K562 (cell line): ENCODE data around the gene CNPY2. TPM values are rescaled to one million over a fixed set of nuclear protein-coding genes. Genes with fewer than 3 reads are reported as not detected.

Source experiments
- CREB1 ChIP-seq, 2 experiments: sonication (generic) in 1 of 2; formaldehyde crosslinking in 1 of 2; IDR thresholded peaks; 2 replicates each; pipeline versions ENCODE4 v1.6.1 to v1.8.0; 2012 to 2022; ENCODE audit warnings: inconsistent platforms in 1 of 2, mild to moderate bottlenecking in 1 of 2, missing genetic modification reagents in 1 of 2, moderate library complexity in 1 of 2
- CREM ChIP-seq: IDR thresholded peaks from 2 replicates; pipeline ENCODE4 v1.6.1; 2014; ENCODE audit warnings: antibody characterized with exemption, low read depth
- HDAC1 ChIP-seq, 2 experiments: fragments of 450-650 bp; IDR thresholded peaks; 2 replicates each; pipeline ENCODE4 v1.6.1; 2016 to 2017; ENCODE audit warnings: inconsistent platforms in 1 of 2, mild to moderate bottlenecking in 1 of 2, moderate library complexity in 1 of 2
- HOMEZ ChIP-seq: fragments of 250-450 bp; sonication (Bioruptor Pico); IDR thresholded peaks from 2 replicates; pipeline ENCODE4 v1.4.0; 2020; ENCODE audit warnings: mild to moderate bottlenecking, moderate library complexity
- JUND ChIP-seq, 2 experiments: IDR thresholded peaks; 2 replicates in 1 of 2; 3 replicates in 1 of 2; pipeline ENCODE4 v1.6.1; 2011; ENCODE audit warnings: borderline replicate concordance in 2 of 2, low read depth in 2 of 2, low read length in 2 of 2, improper control_type of control experiment in 1 of 2, missing biosample characterization in 1 of 2, missing genetic modification characterization in 1 of 2, missing genetic modification reagents in 1 of 2
- L3MBTL2 ChIP-seq: fragments of 450-650 bp; IDR thresholded peaks from 2 replicates; pipeline ENCODE4 v1.6.1; 2016; ENCODE audit warnings: mild to moderate bottlenecking, moderate library complexity
- RAD21 ChIP-seq, 2 experiments: fragments of 250-450 bp in 1 of 2; fragments of 450-650 bp in 1 of 2; sonication (Bioruptor Pico) in 1 of 2; formaldehyde crosslinking in 1 of 2; IDR thresholded peaks in 1 of 2; conservative IDR thresholded peaks in 1 of 2; 2 replicates each; pipeline versions ENCODE4 v1.4.0 to v1.8.0; 2020 to 2022; ENCODE audit warnings: mild to moderate bottlenecking in 2 of 2, moderate library complexity in 1 of 2
- SAFB ChIP-seq: fragments of 200-400 bp; formaldehyde crosslinking; IDR thresholded peaks from 2 replicates; pipeline ENCODE4 v1.6.1; 2017; ENCODE audit warnings: low read depth, low read length, borderline replicate concordance
- ZBTB12 ChIP-seq: fragments of 250-450 bp; sonication (Bioruptor Pico); IDR thresholded peaks from 2 replicates; pipeline ENCODE4 v1.4.0; 2020
- polyA plus RNA-seq, 8 experiments: library from polyadenylated mRNA; depleted of rRNA in 4 of 8; stranded (reverse) in 5 of 8; unstranded in 3 of 8; fragments of >200 nt; fragmentation: Nextera tagmentation in 2 of 8; fragmentation: Illumina TruSeq in 1 of 8; extraction: Ambion mirVana in 2 of 8; extraction: Trizol in 1 of 8; gene quantifications; 2 replicates each; pipeline versions ENCODE4 v1.2.1 to v1.2.3, GENCODE V29; 2011 to 2014; ENCODE audit warnings: inconsistent platforms in 1 of 8, missing spikeins in 1 of 8
- total RNA-seq, 7 experiments: library from RNA; depleted of rRNA in 6 of 7; stranded (reverse); fragments of >200 nt in 6 of 7; fragmentation: Illumina TruSeq in 2 of 7; extraction: Trizol in 2 of 7; gene quantifications; 2 replicates each; pipeline versions ENCODE4 v1.2.1 to v1.2.3, GENCODE V29; 2011 to 2021; ENCODE audit warnings: low replicate concordance in 1 of 7
- TF ChIP-seq, protein P1 (sequence below): fragments of 450-650 bp; IDR thresholded peaks from 2 replicates; pipeline ENCODE4 v1.6.1; 2016; ENCODE audit warnings: low read depth
- TF ChIP-seq, protein P2 (sequence below), 2 experiments: fragments of 450-650 bp; IDR thresholded peaks; 2 replicates each; pipeline ENCODE4 v1.6.1; 2016

Gene CNPY2
- total and polyA plus RNA-seq, 9 of the 15 experiments (the other 6 are each of a cell fraction or from before 2014, with no cell fraction given), result 33.8 to 190 (median 138) TPM

- TF ChIP-seq, protein P1, sequence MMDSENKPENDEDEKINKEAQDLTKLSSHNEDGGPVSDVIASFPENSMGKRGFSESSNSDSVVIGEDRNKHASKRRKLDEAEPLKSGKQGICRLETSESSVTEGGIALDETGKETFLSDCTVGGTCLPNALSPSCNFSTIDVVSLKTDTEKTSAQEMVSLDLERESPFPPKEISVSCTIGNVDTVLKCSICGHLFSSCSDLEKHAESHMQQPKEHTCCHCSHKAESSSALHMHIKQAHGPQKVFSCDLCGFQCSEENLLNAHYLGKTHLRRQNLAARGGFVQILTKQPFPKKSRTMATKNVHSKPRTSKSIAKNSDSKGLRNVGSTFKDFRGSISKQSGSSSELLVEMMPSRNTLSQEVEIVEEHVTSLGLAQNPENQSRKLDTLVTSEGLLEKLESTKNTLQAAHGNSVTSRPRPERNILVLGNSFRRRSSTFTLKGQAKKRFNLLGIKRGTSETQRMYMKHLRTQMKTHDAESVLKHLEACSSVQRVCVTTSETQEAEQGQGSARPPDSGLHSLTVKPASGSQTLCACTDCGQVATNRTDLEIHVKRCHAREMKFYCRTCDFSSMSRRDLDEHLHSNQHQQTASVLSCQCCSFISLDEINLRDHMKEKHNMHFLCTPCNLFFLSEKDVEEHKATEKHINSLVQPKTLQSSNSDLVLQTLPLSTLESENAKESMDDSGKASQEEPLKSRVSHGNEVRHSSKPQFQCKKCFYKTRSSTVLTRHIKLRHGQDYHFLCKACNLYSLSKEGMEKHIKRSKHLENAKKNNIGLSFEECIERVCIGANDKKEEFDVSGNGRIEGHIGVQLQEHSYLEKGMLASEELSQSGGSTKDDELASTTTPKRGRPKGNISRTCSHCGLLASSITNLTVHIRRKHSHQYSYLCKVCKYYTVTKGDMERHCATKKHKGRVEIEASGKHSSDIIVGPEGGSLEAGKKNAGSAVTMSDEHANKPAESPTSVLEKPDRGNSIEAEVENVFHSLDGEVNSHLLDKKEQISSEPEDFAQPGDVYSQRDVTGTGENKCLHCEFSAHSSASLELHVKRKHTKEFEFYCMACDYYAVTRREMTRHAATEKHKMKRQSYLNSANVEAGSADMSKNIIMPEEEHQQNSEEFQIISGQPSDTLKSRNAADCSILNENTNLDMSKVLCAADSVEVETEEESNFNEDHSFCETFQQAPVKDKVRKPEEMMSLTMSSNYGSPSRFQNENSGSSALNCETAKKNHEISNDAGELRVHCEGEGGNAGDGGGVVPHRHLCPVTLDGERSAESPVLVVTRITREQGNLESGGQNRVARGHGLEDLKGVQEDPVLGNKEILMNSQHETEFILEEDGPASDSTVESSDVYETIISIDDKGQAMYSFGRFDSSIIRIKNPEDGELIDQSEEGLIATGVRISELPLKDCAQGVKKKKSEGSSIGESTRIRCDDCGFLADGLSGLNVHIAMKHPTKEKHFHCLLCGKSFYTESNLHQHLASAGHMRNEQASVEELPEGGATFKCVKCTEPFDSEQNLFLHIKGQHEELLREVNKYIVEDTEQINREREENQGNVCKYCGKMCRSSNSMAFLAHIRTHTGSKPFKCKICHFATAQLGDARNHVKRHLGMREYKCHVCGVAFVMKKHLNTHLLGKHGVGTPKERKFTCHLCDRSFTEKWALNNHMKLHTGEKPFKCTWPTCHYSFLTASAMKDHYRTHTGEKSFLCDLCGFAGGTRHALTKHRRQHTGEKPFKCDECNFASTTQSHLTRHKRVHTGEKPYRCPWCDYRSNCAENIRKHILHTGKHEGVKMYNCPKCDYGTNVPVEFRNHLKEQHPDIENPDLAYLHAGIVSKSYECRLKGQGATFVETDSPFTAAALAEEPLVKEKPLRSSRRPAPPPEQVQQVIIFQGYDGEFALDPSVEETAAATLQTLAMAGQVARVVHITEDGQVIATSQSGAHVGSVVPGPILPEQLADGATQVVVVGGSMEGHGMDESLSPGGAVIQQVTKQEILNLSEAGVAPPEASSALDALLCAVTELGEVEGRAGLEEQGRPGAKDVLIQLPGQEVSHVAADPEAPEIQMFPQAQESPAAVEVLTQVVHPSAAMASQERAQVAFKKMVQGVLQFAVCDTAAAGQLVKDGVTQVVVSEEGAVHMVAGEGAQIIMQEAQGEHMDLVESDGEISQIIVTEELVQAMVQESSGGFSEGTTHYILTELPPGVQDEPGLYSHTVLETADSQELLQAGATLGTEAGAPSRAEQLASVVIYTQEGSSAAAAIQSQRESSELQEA, result no peak
- TF ChIP-seq L3MBTL2 (peak; percentile 93), RAD21 (CRISPR knock-in tag; conservative IDR thresholded peaks at IDR 0.05 in 1 of 2, IDR thresholded peaks at IDR 0.05 in 1 of 2) (peak in 1 of 2 experiments; percentile 19; a peak in 1 of 4 replicates), HOMEZ (CRISPR knock-in tag) (no peak), JUND (IDR thresholded peaks at IDR 0.05; ENCODE audit: borderline replicate concordance, low read depth, low read length) (peak; percentile 40; the same call in 1 of the 2 replicates), JUND (tag; IDR thresholded peaks at IDR 0.05; ENCODE audit: borderline replicate concordance, low read depth, low read length) (no peak; the same call in 2 of the 3 replicates), CREB1 (IDR thresholded peaks at IDR 0.05) (peak; percentile 64), CREB1 (CRISPR knock-in tag; IDR thresholded peaks at IDR 0.05) (peak; percentile 71), ZBTB12 (CRISPR knock-in tag) (no peak), HDAC1 (IDR thresholded peaks at IDR 0.05) (peak in 1 of 2 experiments; percentile 50; a peak in 2 of 4 replicates), CREM (peak; percentile 75), SAFB (no peak)
- TF ChIP-seq, protein P2, sequence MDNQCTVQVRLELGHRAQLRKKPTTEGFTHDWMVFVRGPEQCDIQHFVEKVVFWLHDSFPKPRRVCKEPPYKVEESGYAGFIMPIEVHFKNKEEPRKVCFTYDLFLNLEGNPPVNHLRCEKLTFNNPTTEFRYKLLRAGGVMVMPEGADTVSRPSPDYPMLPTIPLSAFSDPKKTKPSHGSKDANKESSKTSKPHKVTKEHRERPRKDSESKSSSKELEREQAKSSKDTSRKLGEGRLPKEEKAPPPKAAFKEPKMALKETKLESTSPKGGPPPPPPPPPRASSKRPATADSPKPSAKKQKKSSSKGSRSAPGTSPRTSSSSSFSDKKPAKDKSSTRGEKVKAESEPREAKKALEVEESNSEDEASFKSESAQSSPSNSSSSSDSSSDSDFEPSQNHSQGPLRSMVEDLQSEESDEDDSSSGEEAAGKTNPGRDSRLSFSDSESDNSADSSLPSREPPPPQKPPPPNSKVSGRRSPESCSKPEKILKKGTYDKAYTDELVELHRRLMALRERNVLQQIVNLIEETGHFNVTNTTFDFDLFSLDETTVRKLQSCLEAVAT (IDR thresholded peaks at IDR 0.05), result peak in 1 of 2 experiments; percentile 98; a peak in 2 of 4 replicates
Measured at GRCh38 chr12:56359851-56360767, 44.3 kb upstream of the CNPY2 start, which contains the start of gene STAT2 (continued).
